ENCODE results near the gene VAV2.

The VAV2 gene

GRCh38 chr9:134025606-134026541, 33.8 kb upstream of the VAV2 start:
- Histone ChIP-seq H3K4me3 (ENCODE audit: low read depth in 1 of 2, low read length in 2 of 2) (peak overlapping the region; percentile 64 to 70), H3K9ac (ENCODE audit: low read length) (peak overlapping the region; percentile 9), H3K27ac (ENCODE audit: low read depth, low read length) (peak overlapping the region; percentile 53), H3K36me3 (ENCODE audit: insufficient read depth, low read length) (peaks cover 22% of the 10 kb centered on the region), H3K9me3 (ENCODE audit: low read length) (no peaks in the 10 kb centered on the region), H3K4me1 (ENCODE audit: insufficient read depth, low read length) (peaks cover 8% of the 10 kb centered on the region), H3K27me3 (ENCODE audit: control insufficient read depth in 1 of 2, insufficient read depth in 2 of 2, low read length in 2 of 2) (no peaks in the 10 kb centered on the region)

GRCh38 chr9:134024828-134025605, 32.9 kb upstream of the VAV2 start, which contains the start of gene BRD3OS:
BRD3OS (plus strand) TSS chr9:134025481; CDS start chr9:134026748, 1,267 bp downstream.
- Histone ChIP-seq H3K27me3 (ENCODE audit: control insufficient read depth in 1 of 2, insufficient read depth in 2 of 2, low read length in 2 of 2) (no peaks in the 10 kb centered on the region), H3K4me1 (ENCODE audit: insufficient read depth, low read length) (peaks cover 8% of the 10 kb centered on the region), H3K9ac (ENCODE audit: low read length) (peak within 1 kb of the TSS; percentile 9), H3K36me3 (ENCODE audit: insufficient read depth, low read length) (peaks cover 16% of the 10 kb centered on the region), H3K4me3 (ENCODE audit: low read depth in 1 of 2, low read length in 2 of 2) (peak within 1 kb of the TSS; percentile 64 to 70), H3K27ac (ENCODE audit: low read depth, low read length) (peak within 1 kb of the TSS; percentile 53), H3K9me3 (ENCODE audit: low read length) (no peaks in the 10 kb centered on the region)

GRCh38 chr9:134024214-134024792, 32.2 kb upstream of the VAV2 start:
- H3K27me3 ChIP-seq (ENCODE audit: control insufficient read depth in 1 of 2, insufficient read depth in 2 of 2, low read length in 2 of 2) = no peaks in the 10 kb centered on the region
- peak overlapping the region in 1 of 2 donors; percentile 47 for H3K4me3 ChIP-seq (ENCODE audit: low read depth in 1 of 2, low read length in 2 of 2)
- peaks cover 8% of the 10 kb centered on the region for H3K4me1 ChIP-seq (ENCODE audit: insufficient read depth, low read length)
- peaks cover 16% of the 10 kb centered on the region for H3K36me3 ChIP-seq (ENCODE audit: insufficient read depth, low read length)
- no peak overlapping the region for H3K27ac ChIP-seq (ENCODE audit: low read depth, low read length)
- H3K9me3 ChIP-seq (ENCODE audit: low read length) = no peaks in the 10 kb centered on the region
- H3K9ac ChIP-seq (ENCODE audit: low read length) = no peak overlapping the region

- Histone ChIP-seq H3K27me3 (ENCODE audit: control insufficient read depth in 1 of 2, insufficient read depth in 2 of 2, low read length in 2 of 2) (no peaks in the 10 kb centered on the region), H3K27ac (ENCODE audit: low read depth, low read length) (no peak overlapping the region), H3K9me3 (ENCODE audit: low read length) (no peaks in the 10 kb centered on the region), H3K4me3 (ENCODE audit: low read depth in 1 of 2, low read length in 2 of 2) (no peak overlapping the region), H3K4me1 (ENCODE audit: insufficient read depth, low read length) (no peaks in the 10 kb centered on the region), H3K9ac (ENCODE audit: low read length) (no peak overlapping the region), H3K36me3 (ENCODE audit: insufficient read depth, low read length) (no peaks in the 10 kb centered on the region)
Observed at GRCh38 chr9:134014946-134015345, 22.8 kb upstream of the VAV2 start.

- H3K4me1 ChIP-seq (ENCODE audit: insufficient read depth, low read length) = no peaks in the 10 kb centered on the region
- H3K36me3 ChIP-seq (ENCODE audit: insufficient read depth, low read length) = no peaks in the 10 kb centered on the region
- no peak overlapping the region for H3K4me3 ChIP-seq (ENCODE audit: low read depth in 1 of 2, low read length in 2 of 2)
- H3K9ac ChIP-seq (ENCODE audit: low read length) = no peak overlapping the region
- no peaks in the 10 kb centered on the region for H3K9me3 ChIP-seq (ENCODE audit: low read length)
- H3K27ac ChIP-seq (ENCODE audit: low read depth, low read length) = no peak overlapping the region
- H3K27me3 ChIP-seq (ENCODE audit: control insufficient read depth in 1 of 2, insufficient read depth in 2 of 2, low read length in 2 of 2) = no peaks in the 10 kb centered on the region
Observed at GRCh38 chr9:134011401-134011800, 19.3 kb upstream of the VAV2 start.

- H3K9me3 ChIP-seq (ENCODE audit: low read length) = no peaks in the 10 kb centered on the region
Observed at GRCh38 chr9:134010310-134011173, 18.4 kb upstream of the VAV2 start.

GRCh38 chr9:134007571-134007970, 15.4 kb upstream of the VAV2 start:
- Histone ChIP-seq H3K36me3 (ENCODE audit: insufficient read depth, low read length) (no peaks in the 10 kb centered on the region), H3K4me3 (ENCODE audit: low read depth in 1 of 2, low read length in 2 of 2) (no peak overlapping the region), H3K4me1 (ENCODE audit: insufficient read depth, low read length) (no peaks in the 10 kb centered on the region), H3K9ac (ENCODE audit: low read length) (no peak overlapping the region), H3K27ac (ENCODE audit: low read depth, low read length) (no peak overlapping the region), H3K9me3 (ENCODE audit: low read length) (no peaks in the 10 kb centered on the region), H3K27me3 (ENCODE audit: control insufficient read depth in 1 of 2, insufficient read depth in 2 of 2, low read length in 2 of 2) (no peaks in the 10 kb centered on the region)

More at GRCh38 chr9:134010310-134011173, 18.4 kb upstream of the VAV2 start:
- no peak overlapping the region for H3K27ac ChIP-seq (ENCODE audit: low read depth, low read length)
- no peak overlapping the region for H3K9ac ChIP-seq (ENCODE audit: low read length)
- H3K36me3 ChIP-seq (ENCODE audit: insufficient read depth, low read length) = no peaks in the 10 kb centered on the region
- no peak overlapping the region for H3K4me3 ChIP-seq (ENCODE audit: low read depth in 1 of 2, low read length in 2 of 2)
- no peaks in the 10 kb centered on the region for H3K27me3 ChIP-seq (ENCODE audit: control insufficient read depth in 1 of 2, insufficient read depth in 2 of 2, low read length in 2 of 2)
- H3K4me1 ChIP-seq (ENCODE audit: insufficient read depth, low read length) = no peaks in the 10 kb centered on the region

GRCh38 chr9:134007150-134007549, 15.0 kb upstream of the VAV2 start:
- no peaks in the 10 kb centered on the region for H3K27me3 ChIP-seq (ENCODE audit: control insufficient read depth in 1 of 2, insufficient read depth in 2 of 2, low read length in 2 of 2)
- no peaks in the 10 kb centered on the region for H3K9me3 ChIP-seq (ENCODE audit: low read length)
- H3K4me1 ChIP-seq (ENCODE audit: insufficient read depth, low read length) = no peaks in the 10 kb centered on the region
- no peaks in the 10 kb centered on the region for H3K36me3 ChIP-seq (ENCODE audit: insufficient read depth, low read length)
- no peak overlapping the region for H3K9ac ChIP-seq (ENCODE audit: low read length)
- no peak overlapping the region for H3K4me3 ChIP-seq (ENCODE audit: low read depth in 1 of 2, low read length in 2 of 2)
- H3K27ac ChIP-seq (ENCODE audit: low read depth, low read length) = no peak overlapping the region

GRCh38 chr9:134005381-134005780, 13.3 kb upstream of the VAV2 start:
- Histone ChIP-seq H3K9me3 (ENCODE audit: low read length) (no peaks in the 10 kb centered on the region), H3K27ac (ENCODE audit: low read depth, low read length) (no peak overlapping the region), H3K4me3 (ENCODE audit: low read depth in 1 of 2, low read length in 2 of 2) (no peak overlapping the region), H3K9ac (ENCODE audit: low read length) (no peak overlapping the region), H3K4me1 (ENCODE audit: insufficient read depth, low read length) (no peaks in the 10 kb centered on the region), H3K27me3 (ENCODE audit: control insufficient read depth in 1 of 2, insufficient read depth in 2 of 2, low read length in 2 of 2) (no peaks in the 10 kb centered on the region), H3K36me3 (ENCODE audit: insufficient read depth, low read length) (no peaks in the 10 kb centered on the region)

GRCh38 chr9:134004881-134005280, 12.8 kb upstream of the VAV2 start:
- Histone ChIP-seq H3K9ac (ENCODE audit: low read length) (no peak overlapping the region), H3K4me3 (ENCODE audit: low read depth in 1 of 2, low read length in 2 of 2) (no peak overlapping the region), H3K27ac (ENCODE audit: low read depth, low read length) (no peak overlapping the region), H3K27me3 (ENCODE audit: control insufficient read depth in 1 of 2, insufficient read depth in 2 of 2, low read length in 2 of 2) (no peaks in the 10 kb centered on the region), H3K9me3 (ENCODE audit: low read length) (no peaks in the 10 kb centered on the region), H3K36me3 (ENCODE audit: insufficient read depth, low read length) (no peaks in the 10 kb centered on the region), H3K4me1 (ENCODE audit: insufficient read depth, low read length) (no peaks in the 10 kb centered on the region)

Data from muscle layer of colon (tissue), 2 donors.